ENCODE results near the gene RARS1.

RARS1 gene

GRCh38 chr5:168550656-168551055 is 64.4 kb downstream of the RARS1 start:
- peaks cover 29% of the 10 kb centered on the region for H3K36me3 ChIP-seq (replicated peaks)
- H3K4me3 ChIP-seq = no peak overlapping the region
- in situ Hi-C loops (cut with MboI; ENCODE audit: low sequenced_read_pairs) = no loop called here
- no peak for DNase-seq (ENCODE audit: low spot score in 2 of 2)
- no peaks in the 10 kb centered on the region for H3K9me3 ChIP-seq
- H3K4me1 ChIP-seq = no peaks in the 10 kb centered on the region
- no peaks in the 10 kb centered on the region for H3K27me3 ChIP-seq (ENCODE audit: low read depth)

DNA sequence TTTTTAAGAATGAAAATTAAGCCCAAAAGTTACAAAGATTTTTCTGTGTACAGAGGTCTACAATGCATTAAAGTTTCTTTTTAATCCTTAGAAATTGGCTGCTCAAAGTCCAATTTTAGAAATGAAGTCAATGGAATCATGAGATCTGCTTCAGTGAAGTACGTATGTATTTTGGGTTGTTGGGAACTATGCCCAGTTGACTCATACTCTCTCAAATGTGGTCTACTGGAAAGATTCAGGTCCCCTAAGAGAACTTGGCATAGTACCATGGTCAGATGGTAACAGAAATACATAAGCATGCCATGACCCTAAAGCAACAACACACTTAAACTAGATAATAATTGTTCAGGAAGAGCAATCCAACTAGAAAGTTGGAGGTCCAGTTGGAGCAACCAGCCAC is 65.9 kb downstream of the RARS1 start:
- no peaks in the 10 kb centered on the region for H3K27me3 ChIP-seq (ENCODE audit: low read depth)
- no peaks in the 10 kb centered on the region for H3K9me3 ChIP-seq
- H3K4me3 ChIP-seq = no peak overlapping the region
- no peaks in the 10 kb centered on the region for H3K4me1 ChIP-seq
- H3K36me3 ChIP-seq (replicated peaks) = peaks cover 44% of the 10 kb centered on the region
- in situ Hi-C loops (cut with MboI; ENCODE audit: low sequenced_read_pairs) = no loop called here
- no peak for DNase-seq (ENCODE audit: low spot score in 2 of 2)

GRCh38 chr5:168553377-168554130 is 67.3 kb downstream of the RARS1 start:
- in situ Hi-C loops (cut with MboI; ENCODE audit: low sequenced_read_pairs) = no loop called here
- no peaks in the 10 kb centered on the region for H3K27me3 ChIP-seq (ENCODE audit: low read depth)
- no peaks in the 10 kb centered on the region for H3K4me1 ChIP-seq
- peaks cover 56% of the 10 kb centered on the region for H3K36me3 ChIP-seq (replicated peaks)
- H3K9me3 ChIP-seq = no peaks in the 10 kb centered on the region
- no peak for DNase-seq (ENCODE audit: low spot score in 2 of 2)
- no peak overlapping the region for H3K4me3 ChIP-seq

DNA sequence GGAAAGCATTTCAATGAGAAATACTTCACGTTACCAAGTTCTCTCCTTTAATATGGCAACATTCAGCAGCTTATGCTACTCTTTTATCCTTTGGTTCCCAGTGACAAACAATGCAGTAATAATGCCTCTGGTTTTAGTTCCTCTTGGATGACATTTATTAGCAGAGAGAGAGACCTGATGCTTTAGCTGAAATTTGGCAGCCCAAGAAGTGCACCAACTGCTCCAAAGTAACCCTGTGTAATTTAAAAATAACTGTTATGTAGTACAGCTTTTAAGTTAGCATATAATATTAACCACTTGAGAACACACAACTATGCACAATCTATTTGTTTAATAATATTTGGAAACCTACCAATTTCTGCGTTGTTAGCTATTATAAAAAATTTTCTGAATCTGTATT is 71.1 kb downstream of the RARS1 start:
- Histone ChIP-seq H3K9me3 (no peaks in the 10 kb centered on the region), H3K4me1 (peaks cover 3% of the 10 kb centered on the region; the same call in 1 of the 2 replicates), H3K27me3 (ENCODE audit: low read depth) (no peaks in the 10 kb centered on the region), H3K36me3 (replicated peaks) (peaks cover 83% of the 10 kb centered on the region), H3K4me3 (no peak overlapping the region)
- in situ Hi-C loops (cut with MboI; ENCODE audit: low sequenced_read_pairs) = no loop called here
- no peak for DNase-seq (ENCODE audit: low spot score in 2 of 2)

DNA sequence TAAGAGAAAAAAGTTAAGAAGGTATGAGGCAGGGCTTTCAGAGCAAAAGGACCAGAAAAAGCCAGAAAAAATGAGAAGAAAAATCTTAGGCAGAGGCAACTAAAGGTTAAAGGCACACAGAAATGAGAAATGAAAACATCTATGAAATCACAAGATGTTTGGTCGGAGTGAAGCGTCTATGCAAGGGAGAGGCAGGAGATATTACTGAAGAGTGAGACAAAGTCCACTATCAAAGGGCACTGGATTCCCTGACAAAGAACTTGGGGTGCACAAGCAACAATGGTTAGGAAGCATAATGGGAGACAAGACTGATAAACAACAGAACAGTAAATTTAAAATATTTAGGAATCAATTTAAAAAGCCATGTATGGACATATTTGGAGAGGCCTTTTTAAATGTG is 76.0 kb downstream of the RARS1 start:
- H3K4me1 ChIP-seq = peaks cover 5% of the 10 kb centered on the region; the same call in 1 of the 2 replicates
- H3K9me3 ChIP-seq = no peaks in the 10 kb centered on the region
- in situ Hi-C loops (cut with MboI; ENCODE audit: low sequenced_read_pairs) = no loop called here
- DNase-seq (ENCODE audit: low spot score in 2 of 2) = no peak
- no peaks in the 10 kb centered on the region for H3K27me3 ChIP-seq (ENCODE audit: low read depth)
- H3K4me3 ChIP-seq = no peak overlapping the region
- H3K36me3 ChIP-seq (replicated peaks) = peaks cover 57% of the 10 kb centered on the region

- no peak for DNase-seq (ENCODE audit: low spot score in 2 of 2)
- no peaks in the 10 kb centered on the region for H3K9me3 ChIP-seq
- peaks cover 56% of the 10 kb centered on the region for H3K36me3 ChIP-seq (replicated peaks)
- H3K4me1 ChIP-seq = peaks cover 5% of the 10 kb centered on the region; the same call in 1 of the 2 replicates
- in situ Hi-C loops (cut with MboI; ENCODE audit: low sequenced_read_pairs) = no loop called here
- no peak overlapping the region for H3K4me3 ChIP-seq
- no peaks in the 10 kb centered on the region for H3K27me3 ChIP-seq (ENCODE audit: low read depth)
Observed at GRCh38 chr5:168563959-168564358, 77.7 kb downstream of the RARS1 start.

GRCh38 chr5:168568738-168569137 is 82.5 kb downstream of the RARS1 start:
- Histone ChIP-seq H3K4me1 (no peaks in the 10 kb centered on the region), H3K36me3 (replicated peaks) (peaks cover 20% of the 10 kb centered on the region), H3K4me3 (no peak overlapping the region), H3K27me3 (ENCODE audit: low read depth) (no peaks in the 10 kb centered on the region), H3K9me3 (no peaks in the 10 kb centered on the region)
- in situ Hi-C loops (cut with MboI; ENCODE audit: low sequenced_read_pairs) = no loop called here
- no peak for DNase-seq (ENCODE audit: low spot score in 2 of 2)

All from HAP-1 (cell line).